ENCODE data around the gene STH.
"Not testable (repeated sequence)": the region's sequence is repeated elsewhere in the genome, so short reads cannot be mapped to it uniquely, and the experiment has no call there.

Gene STH

GRCh38 chr17:46007461-46007965 lies 8.5 kb downstream of the STH start:
- no peak for DNase-seq

- DNase-seq: no peak
Measured at GRCh38 chr17:46008591-46008990, 9.5 kb downstream of the STH start.

- no peak for DNase-seq
Measured at GRCh38 chr17:46009681-46010596, 10.9 kb downstream of the STH start.

- DNase-seq: no peak
Measured at GRCh38 chr17:46010597-46011186, 11.6 kb downstream of the STH start.

GRCh38 chr17:46011711-46012505 lies 12.9 kb downstream of the STH start:
- DNase-seq: no peak

GRCh38 chr17:46012506-46013079 lies 13.5 kb downstream of the STH start:
- DNase-seq: no peak

GRCh38 chr17:46013127-46013501 lies 14.1 kb downstream of the STH start:
- DNase-seq: no peak

- peak; percentile 59 for DNase-seq
Measured at GRCh38 chr17:46013502-46014165, 14.6 kb downstream of the STH start.

GRCh38 chr17:46019408-46019925 lies 20.4 kb downstream of the STH start:
- not testable (repeated sequence) for DNase-seq

- no peak for DNase-seq
Measured at GRCh38 chr17:46020023-46020761, 21.1 kb downstream of the STH start.

GRCh38 chr17:46020998-46021397 lies 21.9 kb downstream of the STH start:
- no peak for DNase-seq

GRCh38 chr17:46023366-46023765 lies 24.3 kb downstream of the STH start:
- not testable (repeated sequence) for DNase-seq

GRCh38 chr17:46023783-46024388 lies 24.8 kb downstream of the STH start:
- no peak for DNase-seq

GRCh38 chr17:46024590-46024989 lies 25.5 kb downstream of the STH start:
- DNase-seq: no peak

- DNase-seq: no peak
Measured at GRCh38 chr17:46025060-46025459, 26.0 kb downstream of the STH start.

GRCh38 chr17:46025510-46026165 lies 26.6 kb downstream of the STH start:
- DNase-seq: no peak

GRCh38 chr17:46026166-46027047 lies 27.4 kb downstream of the STH start:
- DNase-seq: no peak

GRCh38 chr17:46027048-46027975 lies 28.3 kb downstream of the STH start:
- DNase-seq: no peak

Data from fibroblast of skin of abdomen (primary cell).